Gastrocnemius medialis (tissue), 4 donors: ENCODE measurements around the gene NDUFB10.

Experiments
- POLR2A ChIP-seq, 2 donors: fragments of 450-650 bp; IDR thresholded peaks; one replicate each; pipeline ENCODE4 v1.6.1; 2017; ENCODE audit warnings: antibody characterized with exemption in 2 of 2, mild to moderate bottlenecking in 2 of 2, moderate library complexity in 2 of 2
- TF ChIP-seq, protein P1 (sequence below), 5 experiments: fragments of 450-650 bp in 3 of 5; fragments of 200-600 bp in 2 of 5; sonication (generic) in 2 of 5; IDR thresholded peaks in 4 of 5; conservative IDR thresholded peaks in 1 of 5; 1 replicate in 4 of 5; 2 replicates in 1 of 5; pipeline ENCODE4 v1.5.1; 2016 to 2019; ENCODE audit warnings: antibody characterized with exemption in 5 of 5, mild to moderate bottlenecking in 3 of 5, moderate library complexity in 3 of 5

DNA sequence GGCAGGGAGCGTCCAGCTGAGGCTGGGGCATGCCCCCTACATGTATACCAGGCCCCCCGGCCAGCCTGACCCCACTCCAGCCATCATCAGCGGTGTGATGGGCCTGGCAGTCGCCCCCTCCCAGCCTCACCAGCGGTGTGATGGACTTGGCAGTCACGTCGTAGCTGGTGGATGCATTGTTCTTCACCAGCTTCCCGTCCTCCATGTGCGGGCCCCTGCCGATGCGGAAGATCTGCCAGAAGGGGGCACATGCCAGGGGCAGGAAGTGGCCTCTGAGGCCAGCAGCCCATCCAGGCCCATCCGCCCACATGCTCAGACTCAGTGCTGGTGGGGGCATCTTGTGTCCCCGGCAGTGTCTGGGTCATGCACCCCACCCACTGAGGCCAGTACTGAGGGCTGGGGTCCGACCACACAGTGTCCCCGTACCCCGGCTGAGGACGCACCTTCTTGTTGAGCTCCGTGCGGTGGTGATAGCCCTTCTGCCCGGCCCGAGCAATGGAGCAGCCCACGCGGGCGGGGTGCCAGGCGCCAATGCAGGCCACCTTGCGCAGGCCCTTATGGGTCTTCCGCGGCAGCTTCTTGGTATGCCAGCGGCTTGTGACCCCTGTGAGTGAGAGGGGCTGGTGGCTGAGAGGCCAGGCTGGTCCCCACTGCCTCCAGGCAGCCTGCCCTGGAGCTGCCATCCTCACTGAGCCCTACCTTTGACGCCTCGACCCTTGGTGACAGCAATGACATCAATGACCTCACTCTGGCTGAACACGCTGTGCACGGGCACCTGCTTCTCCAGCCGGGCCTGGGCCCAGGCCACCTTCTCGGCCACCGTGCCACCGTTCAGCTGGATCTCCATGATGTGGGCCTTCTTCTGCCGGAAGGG, 12.6 kb upstream of the NDUFB10 start:
- TF ChIP-seq, protein P1, sequence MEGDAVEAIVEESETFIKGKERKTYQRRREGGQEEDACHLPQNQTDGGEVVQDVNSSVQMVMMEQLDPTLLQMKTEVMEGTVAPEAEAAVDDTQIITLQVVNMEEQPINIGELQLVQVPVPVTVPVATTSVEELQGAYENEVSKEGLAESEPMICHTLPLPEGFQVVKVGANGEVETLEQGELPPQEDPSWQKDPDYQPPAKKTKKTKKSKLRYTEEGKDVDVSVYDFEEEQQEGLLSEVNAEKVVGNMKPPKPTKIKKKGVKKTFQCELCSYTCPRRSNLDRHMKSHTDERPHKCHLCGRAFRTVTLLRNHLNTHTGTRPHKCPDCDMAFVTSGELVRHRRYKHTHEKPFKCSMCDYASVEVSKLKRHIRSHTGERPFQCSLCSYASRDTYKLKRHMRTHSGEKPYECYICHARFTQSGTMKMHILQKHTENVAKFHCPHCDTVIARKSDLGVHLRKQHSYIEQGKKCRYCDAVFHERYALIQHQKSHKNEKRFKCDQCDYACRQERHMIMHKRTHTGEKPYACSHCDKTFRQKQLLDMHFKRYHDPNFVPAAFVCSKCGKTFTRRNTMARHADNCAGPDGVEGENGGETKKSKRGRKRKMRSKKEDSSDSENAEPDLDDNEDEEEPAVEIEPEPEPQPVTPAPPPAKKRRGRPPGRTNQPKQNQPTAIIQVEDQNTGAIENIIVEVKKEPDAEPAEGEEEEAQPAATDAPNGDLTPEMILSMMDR (IDR thresholded peaks at IDR 0.05 in 4 of 5, conservative IDR thresholded peaks at IDR 0.05 in 1 of 5) = no peak
- no peak for TF ChIP-seq POLR2A (IDR thresholded peaks at IDR 0.05)
